Vagina (tissue), 2 donors: ENCODE measurements around the gene ATF7.

Source experiments
- CTCF ChIP-seq, 3 experiments: fragments of 450-650 bp in 2 of 3; fragments of 200-600 bp in 1 of 3; sonication (generic) in 1 of 3; IDR thresholded peaks; one replicate each; pipeline ENCODE4 v1.5.1; 2017 to 2019; ENCODE audit warnings: antibody characterized with exemption in 3 of 3, mild to moderate bottlenecking in 2 of 3, moderate library complexity in 2 of 3
- POLR2AphosphoS5 ChIP-seq, 2 donors: sonication (generic); formaldehyde crosslinking; IDR thresholded peaks; one replicate each; pipeline ENCODE4 v1.9.0; 2017; ENCODE audit warnings: antibody characterized with exemption in 2 of 2, mild to moderate bottlenecking in 2 of 2, low read depth in 1 of 2; ENCODE audit not compliant: insufficient read depth in 1 of 2

- no peak for TF ChIP-seq CTCF (IDR thresholded peaks at IDR 0.05)
- no peak for TF ChIP-seq POLR2AphosphoS5 (IDR thresholded peaks at IDR 0.05; ENCODE audit: insufficient read depth in 1 of 2, low read depth in 1 of 2)
Observed at GRCh38 chr12:53502983-53503728, 123.0 kb downstream of the ATF7 start.
